Activated T-cell treated with anti-CD3 and anti-CD28 coated beads for 24 hours (primary cell): ENCODE data around the gene KCNV2.

Experiments used
- DNase-seq: peaks from one replicate; pipeline ENCODE4 v3.0.0-alpha.2; 2020; ENCODE audit warnings: low read depth

The KCNV2 gene

DNA sequence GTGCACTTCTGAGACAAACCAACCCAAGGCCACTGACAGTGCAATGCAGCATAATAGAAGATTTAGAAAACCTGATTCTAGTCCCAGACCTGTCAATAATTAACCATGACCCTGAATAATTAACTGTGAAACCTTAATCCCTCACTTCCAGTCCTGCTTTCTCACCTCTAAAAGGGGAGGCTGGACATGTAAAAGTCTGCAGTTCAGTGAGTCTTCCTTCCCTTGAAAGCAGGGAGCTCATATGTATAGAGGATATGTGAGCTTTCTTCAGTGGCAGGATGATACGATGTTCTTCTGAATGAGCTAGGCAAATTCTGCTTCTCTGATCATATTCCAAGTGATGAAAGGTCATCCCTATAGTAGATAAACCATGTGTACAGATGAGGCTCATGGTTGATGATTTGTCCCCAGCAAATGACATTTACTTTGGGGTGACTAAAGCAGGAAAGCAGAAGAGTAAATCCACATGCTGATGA is 2.9 kb downstream of the KCNV2 start:
- DNase-seq = no peak

DNA sequence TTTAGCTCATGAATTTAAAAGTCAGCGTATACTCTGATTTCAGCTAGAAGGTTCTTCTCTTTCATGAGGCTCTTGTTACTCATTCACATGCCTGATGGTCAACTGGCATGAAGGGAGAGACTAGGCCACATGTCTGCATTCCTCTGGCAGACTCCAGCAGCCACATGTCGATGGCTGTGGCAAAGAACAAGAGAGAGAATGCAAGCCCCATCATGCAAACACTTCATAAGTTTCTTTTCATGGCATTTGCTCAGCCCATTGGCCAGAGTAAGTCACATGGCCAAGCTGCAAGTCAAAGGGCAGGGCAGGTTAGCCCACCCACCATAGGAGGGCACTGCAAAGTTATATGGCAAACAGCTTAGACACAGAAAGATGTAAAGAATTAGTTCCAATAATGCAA is 5.4 kb downstream of the KCNV2 start:
- DNase-seq = no peak

DNA sequence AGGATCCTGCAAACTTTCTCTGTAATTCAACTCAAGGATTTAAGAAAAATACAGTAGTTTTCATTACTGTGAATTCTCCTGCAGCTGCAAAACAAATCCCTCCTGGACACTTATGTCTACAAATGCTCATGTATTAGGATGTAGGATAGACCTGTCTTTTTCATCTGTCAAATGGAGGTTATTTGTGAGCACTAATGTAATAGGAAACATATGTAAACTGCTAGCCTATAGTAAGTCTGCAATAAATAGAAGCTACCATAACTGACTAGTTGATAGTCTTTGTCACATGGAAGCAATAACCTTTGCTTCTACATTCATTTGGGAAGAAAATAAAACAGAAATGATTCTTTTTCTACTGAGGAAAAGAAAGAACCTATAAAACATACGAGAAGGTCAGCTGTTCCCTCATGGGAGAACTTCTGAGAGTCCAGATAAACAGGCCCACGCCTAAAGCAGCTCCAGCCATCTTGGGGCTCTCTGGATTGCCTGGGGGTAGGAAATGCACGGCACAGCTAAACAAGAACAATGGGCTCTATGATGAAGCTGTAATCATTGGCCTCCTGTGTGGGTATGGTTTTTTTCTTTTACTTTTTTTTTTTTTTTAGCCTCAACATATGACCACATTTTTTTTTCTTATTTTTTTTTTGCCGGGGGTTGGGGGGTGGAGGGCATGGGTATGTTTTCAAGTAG is 6.2 kb downstream of the KCNV2 start:
- DNase-seq = no peak

- no peak for DNase-seq
Observed at GRCh38 chr9:2725126-2725525, 7.8 kb downstream of the KCNV2 start.

GRCh38 chr9:2725898-2726649 is 8.8 kb downstream of the KCNV2 start:
- DNase-seq = no peak

DNA sequence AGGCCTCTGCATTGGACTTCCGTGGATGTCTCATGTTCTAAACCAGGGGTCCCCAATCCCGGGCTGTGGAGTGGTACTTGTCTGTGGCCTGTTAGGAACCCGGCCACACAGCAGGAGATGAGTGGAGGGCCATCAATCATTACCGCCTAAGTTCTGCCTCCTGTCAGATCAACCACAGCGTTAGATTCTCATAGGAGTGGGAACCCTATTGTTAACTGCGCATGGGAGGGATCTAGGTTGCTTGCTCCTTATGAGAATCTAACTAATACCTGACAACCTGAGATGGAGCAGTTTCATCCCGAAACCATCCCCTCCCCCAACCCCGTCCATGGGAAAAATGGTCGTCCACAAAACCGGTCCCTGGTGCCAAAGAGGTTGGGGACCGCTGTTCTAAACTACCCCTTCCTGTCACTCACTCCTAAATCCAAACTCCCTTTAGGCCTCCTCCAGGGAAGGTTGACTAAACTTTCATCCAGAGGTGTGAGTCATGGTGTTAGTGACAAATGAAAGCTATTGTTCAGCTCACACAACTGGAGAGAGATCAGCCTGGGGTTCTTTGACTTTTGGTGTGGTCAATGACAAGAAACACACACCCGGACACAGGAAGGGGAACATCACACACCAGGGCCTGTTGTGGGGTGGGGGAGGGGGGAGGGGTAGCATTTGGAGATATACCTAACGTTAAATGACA is 9.5 kb downstream of the KCNV2 start:
- DNase-seq = no peak

GRCh38 chr9:2727374-2727773 is 10.1 kb downstream of the KCNV2 start:
- no peak for DNase-seq

DNA sequence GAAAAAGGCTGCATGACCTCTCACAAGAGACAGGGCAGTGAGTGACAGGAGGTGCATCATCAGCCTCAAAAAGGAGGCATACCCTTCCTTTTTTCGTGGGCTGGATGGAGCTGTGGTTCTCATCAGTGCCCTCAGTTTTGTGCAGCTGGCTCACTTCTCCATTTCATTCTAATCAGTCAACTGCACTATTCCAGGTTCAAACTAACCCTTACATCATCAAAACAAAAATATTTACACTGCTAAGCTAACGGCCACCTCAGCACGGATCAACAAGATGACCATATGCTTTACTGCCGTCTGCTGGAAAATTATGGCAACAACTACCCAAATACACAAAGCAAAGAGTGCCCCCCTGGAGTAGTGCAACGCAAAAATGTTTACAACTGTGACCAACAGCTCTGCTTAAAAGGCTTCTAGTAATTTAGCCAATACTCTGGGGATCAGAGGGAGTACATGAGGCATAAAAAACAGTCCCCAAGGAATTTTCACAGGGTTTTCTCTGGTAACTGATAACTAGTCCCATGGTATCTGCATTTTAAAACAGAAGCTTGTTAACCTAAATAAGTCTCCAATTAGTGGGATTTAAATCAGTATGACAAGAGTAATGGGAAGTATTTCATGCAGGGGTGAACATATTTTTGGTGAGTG is 10.8 kb downstream of the KCNV2 start:
- no peak for DNase-seq

GRCh38 chr9:2729003-2729402 is 11.7 kb downstream of the KCNV2 start:
- DNase-seq = no peak

GRCh38 chr9:2729721-2730120 is 12.4 kb downstream of the KCNV2 start:
- no peak for DNase-seq

DNA sequence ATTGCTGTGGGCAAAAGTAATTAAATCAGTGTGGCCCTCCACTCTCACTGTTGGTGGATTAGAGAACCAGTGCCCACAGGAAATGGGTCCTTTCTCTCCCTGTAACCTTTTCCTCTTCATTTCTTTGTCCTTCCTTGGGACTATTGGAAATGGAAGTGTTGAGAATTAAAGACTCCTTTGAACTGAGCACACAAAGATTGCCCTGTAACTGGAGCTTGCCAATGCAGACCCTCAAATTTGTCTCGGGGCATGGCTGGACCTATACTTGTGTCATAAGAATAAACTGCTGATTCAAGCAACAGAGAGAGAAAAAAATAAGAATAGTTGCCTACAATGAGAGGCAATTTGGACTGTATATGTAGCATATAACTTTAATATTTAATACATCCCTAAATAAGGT is 13.7 kb downstream of the KCNV2 start:
- DNase-seq = no peak

DNA sequence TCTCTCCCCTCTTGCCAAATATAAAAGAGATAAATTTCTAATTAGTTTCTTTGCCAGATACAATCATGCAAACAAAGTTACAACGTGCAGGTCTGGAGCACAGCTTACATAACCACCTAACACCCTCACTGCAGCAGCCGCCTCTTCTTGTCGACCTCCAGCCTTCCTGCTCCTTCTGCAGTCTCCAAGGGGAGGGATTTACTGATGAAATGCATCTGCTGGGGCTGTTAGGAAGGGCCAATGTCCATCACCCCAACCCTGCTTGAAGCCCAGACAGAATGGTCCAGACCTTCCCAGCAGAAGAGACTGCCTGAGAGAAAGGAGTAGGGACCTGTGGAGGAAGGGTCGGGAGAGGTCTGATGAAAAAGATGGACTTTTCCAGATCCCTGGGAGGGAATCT is 15.2 kb downstream of the KCNV2 start:
- no peak for DNase-seq

DNA sequence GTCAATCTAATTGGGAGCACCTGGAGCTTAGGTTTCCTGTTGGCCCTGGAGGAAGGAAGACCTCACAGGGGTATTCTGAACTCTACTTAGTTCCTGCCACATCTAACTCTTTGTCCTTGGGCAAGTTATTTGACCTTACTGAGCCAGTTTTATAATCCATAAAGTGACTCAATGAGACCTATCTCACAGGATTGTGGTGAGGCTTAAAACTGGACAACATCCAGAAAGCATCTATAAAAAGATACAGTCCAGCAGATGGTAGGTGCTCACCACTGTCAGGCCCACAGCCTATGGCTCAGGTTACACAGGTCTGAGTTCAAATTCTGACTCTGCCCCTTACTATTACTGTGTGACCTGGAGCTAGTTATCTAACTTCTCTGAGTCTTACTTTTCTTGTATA is 23.3 kb downstream of the KCNV2 start:
- DNase-seq = no peak

DNA sequence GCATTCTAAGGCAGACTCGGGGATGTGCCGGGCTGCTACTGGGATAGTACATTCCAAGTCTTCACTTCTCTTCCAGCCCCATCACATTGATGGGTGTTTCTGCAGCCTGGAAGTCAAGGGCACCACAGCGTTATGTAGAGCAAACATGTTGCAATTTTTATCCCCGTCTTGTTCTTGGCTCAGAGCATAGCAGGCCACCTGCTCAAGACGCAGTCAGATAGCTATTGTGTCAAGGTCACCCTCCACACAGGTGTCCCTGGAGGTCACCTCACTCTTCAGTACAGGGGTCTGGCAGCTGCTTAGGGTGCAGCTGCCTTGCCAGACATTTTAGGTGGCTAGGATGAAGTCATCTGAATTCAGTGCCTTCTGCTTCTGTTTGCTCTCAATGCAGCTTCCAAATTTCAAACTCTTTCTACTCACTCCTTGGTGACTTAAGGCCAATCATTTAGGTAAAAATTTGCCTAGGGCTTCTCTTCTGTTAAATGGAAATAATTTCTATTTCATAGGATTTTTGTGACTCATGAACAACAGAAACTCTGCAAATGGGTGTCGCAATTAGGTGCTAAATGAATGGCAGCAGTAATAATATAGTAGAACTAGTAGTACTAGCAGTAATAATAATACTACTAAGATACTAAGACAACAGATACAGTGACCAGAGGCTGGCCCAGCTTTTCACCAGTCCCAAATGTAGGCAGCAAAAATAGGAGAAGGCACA is 24.3 kb downstream of the KCNV2 start:
- DNase-seq = no peak

DNA sequence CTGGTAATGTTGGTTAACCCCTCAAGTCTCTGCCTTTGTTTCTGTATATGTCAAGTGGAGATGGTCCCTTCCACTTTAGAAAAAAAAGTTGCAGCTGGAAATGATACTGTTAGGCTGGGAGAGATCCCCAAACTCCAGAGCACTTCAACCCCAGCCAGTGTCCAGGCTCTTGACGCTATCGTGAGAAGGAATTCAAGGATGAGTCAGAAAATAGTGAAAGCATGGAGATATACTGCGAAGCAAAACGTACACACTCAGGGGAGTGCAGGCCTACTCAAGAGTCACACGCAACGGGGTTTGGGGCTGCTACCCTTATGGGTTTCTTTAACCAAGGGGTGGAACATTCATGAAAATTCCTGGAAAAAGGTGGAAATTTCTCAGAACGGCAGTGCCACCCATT is 24.9 kb downstream of the KCNV2 start:
- DNase-seq = no peak

GRCh38 chr9:2743937-2744529 is 26.7 kb downstream of the KCNV2 start:
- DNase-seq = no peak

DNA sequence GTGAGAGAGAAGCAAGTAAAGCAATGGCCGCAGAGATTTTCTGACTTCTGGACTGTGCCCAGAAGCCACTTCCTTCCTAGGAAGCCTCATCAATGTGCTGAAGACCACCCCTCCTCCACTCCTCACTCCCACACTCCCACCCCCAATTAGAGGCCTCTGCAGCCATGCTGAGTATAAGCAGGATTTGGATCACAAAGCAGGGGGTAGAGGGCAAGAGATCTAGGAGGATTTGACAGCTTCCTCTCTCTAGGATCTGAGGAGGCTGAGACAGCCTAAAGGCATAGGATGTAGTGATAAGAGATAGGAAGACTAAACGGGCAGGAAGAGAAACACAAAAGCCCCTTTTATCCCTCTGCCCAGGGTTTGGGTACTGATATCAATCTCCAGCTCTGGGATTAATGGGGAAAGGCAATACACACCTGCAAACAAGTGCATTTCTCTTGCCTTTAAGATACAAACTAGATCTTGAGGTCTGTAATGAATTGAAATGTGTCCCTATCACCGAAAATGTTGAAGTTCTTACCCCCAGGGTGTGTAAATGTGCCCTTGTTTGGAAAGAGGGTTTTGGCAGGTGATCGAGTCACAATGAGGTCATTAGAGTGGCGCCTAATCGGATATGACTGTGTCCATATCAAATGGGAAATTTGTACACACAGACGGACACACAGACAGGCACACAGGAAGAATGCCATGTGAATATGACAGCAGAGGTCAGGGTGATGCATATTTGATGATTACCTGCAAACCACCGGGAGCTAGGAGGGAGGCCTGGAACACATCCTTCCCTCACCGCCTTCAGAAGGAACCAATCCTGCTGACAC is 28.5 kb downstream of the KCNV2 start:
- DNase-seq = no peak

GRCh38 chr9:2749485-2749884 is 32.2 kb downstream of the KCNV2 start:
- DNase-seq = no peak

- DNase-seq = no peak
Observed at GRCh38 chr9:2755285-2755684, 38.0 kb downstream of the KCNV2 start.

DNA sequence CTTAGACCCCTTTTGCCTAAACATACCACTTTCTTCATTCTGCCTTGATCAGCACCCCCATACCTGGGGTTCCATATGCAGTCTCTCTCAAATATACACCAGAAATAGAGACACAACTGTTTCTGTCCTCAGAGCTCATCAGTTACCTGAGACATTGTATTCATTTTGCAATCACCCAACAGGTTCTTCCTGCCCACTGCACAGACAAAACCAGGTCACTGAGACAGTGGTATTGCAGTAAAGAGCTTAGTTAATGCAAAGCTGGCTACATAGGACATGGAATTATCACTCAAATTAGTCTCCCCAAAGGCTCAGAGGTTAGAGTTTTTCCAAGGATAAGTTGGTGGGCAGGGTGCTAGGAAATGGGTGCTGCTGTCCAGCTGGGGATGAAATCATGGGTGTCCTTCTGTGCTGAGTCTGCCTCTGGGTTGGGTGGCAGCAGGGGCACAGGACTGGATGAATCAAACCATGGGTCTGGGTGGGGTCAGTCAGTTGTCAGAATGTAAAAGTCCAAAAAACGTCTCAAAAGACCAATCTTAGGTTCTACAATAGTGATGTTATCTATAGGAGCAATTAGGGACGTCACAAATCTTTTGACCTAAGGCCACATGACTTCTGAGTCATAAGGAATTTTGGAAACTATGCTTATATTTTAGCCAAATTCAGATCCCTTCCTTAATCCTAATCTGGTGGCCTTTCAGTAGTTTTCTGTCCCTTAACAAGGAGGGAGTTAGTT is 41.0 kb downstream of the KCNV2 start:
- no peak for DNase-seq
